Upper lobe of right lung (tissue), 1 donor: ENCODE data around the gene ELAVL1. TPM values are rescaled to one million over a fixed set of nuclear protein-coding genes. Genes with fewer than 3 reads are reported as not detected.

Source experiments
- ATAC-seq: fragments of 200-7000 bp; cut with Tn5 transposase; one replicate; pipeline ENCODE4 v1.9.1; 2020; ENCODE audit warnings: mild to moderate bottlenecking, moderate library complexity
- DNase-seq: peaks from one replicate; pipeline ENCODE4 v3.0.0-alpha.2; 2020
- H3K27ac ChIP-seq: fragments of 200-600 bp; one replicate; pipeline ENCODE4 v1.8.0; 2022
- H3K27me3 ChIP-seq: fragments of 200-600 bp; one replicate; pipeline ENCODE4 v1.8.0; 2022; ENCODE audit warnings: mild to moderate bottlenecking
- H3K36me3 ChIP-seq: fragments of 200-600 bp; one replicate; pipeline ENCODE4 v1.8.0; 2022
- H3K4me1 ChIP-seq: fragments of 200-600 bp; one replicate; pipeline ENCODE4 v1.8.0; 2022
- H3K4me3 ChIP-seq: fragments of 200-600 bp; one replicate; pipeline ENCODE4 v1.8.0; 2022; ENCODE audit warnings: mild to moderate bottlenecking
- H3K9me3 ChIP-seq: fragments of 200-600 bp; one replicate; pipeline ENCODE4 v1.8.0; 2022
- intact Hi-C: fragments of 100-400 bp; cut with DNase I; formaldehyde crosslinking; loops from one replicate; pipeline ENCODE4 v1.11.0; 2022
- total RNA-seq: library from RNA; stranded (reverse); fragmentation: NEBNext Ultra II Directional; extraction: Animal tissue kit (Norgen Biotek cat#: 25700); gene quantifications from one replicate; pipeline ENCODE4 v1.2.1, GENCODE V29; 2021
- TF ChIP-seq, protein P1 (sequence below): fragments of 200-600 bp; IDR thresholded peaks from one replicate; pipeline ENCODE4 v1.8.0; 2022; ENCODE audit warnings: antibody characterized with exemption
- donor health status: DM: no; HTN: yes; CAD: no; lungs with severe emphysema.

The ELAVL1 gene
- total RNA-seq, 1 donor from 2014 or later: 65.9 TPM

DNA sequence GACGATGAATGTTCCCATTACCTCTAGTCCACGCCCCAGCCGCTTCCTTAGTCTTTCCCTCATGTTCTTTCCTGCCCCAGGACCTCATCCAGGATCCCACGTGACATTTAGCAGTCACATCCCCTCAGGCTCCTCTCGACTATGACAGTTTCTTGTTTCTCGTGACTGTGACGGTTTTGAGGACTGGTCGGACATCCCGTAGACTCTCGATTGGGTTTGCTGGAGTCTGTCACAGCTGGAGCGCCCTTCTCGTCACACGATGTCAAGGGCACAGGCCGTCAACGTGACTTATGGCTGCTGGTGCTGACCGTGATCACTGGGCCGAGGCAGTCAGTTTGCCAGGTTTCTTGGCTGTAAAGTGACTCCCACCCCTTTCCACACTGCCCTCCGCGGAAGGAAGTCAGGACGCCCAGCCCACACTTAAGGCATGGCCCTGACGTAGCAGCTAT lies 22.8 kb downstream of the ELAVL1 start:
- peak overlapping the region; percentile 63 for H3K27ac ChIP-seq
- H3K4me3 ChIP-seq: no peak overlapping the region
- peaks cover 60% of the 10 kb centered on the region for H3K36me3 ChIP-seq
- intact Hi-C loops: no loop called here
- TF ChIP-seq, protein P1, sequence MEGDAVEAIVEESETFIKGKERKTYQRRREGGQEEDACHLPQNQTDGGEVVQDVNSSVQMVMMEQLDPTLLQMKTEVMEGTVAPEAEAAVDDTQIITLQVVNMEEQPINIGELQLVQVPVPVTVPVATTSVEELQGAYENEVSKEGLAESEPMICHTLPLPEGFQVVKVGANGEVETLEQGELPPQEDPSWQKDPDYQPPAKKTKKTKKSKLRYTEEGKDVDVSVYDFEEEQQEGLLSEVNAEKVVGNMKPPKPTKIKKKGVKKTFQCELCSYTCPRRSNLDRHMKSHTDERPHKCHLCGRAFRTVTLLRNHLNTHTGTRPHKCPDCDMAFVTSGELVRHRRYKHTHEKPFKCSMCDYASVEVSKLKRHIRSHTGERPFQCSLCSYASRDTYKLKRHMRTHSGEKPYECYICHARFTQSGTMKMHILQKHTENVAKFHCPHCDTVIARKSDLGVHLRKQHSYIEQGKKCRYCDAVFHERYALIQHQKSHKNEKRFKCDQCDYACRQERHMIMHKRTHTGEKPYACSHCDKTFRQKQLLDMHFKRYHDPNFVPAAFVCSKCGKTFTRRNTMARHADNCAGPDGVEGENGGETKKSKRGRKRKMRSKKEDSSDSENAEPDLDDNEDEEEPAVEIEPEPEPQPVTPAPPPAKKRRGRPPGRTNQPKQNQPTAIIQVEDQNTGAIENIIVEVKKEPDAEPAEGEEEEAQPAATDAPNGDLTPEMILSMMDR: no peak
- DNase-seq: no peak
- peaks cover 17% of the 10 kb centered on the region for H3K4me1 ChIP-seq
- ATAC-seq: no peak
- H3K27me3 ChIP-seq: no peaks in the 10 kb centered on the region
- no peaks in the 10 kb centered on the region for H3K9me3 ChIP-seq

DNA sequence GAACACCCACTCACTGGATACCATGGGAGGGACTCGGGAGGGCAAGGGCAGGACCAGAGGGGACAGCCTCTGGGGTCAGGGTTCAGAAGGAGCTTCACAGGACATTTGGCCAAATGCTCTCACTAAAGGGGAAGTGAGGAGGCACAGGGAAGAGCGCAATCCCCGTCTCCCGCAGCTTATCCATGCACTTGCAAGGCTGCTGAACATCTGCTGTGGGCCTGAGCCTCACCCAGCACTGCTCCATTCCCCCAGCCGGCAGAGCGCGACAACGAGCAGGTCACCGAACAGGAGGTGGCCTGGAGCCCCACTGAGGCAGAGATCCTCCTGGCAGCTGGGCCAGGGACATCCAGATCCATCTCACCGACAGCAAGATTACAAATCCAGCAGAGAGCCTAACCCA lies 23.3 kb downstream of the ELAVL1 start:
- Histone ChIP-seq H3K4me3 (no peak overlapping the region), H3K9me3 (no peaks in the 10 kb centered on the region), H3K27ac (peak overlapping the region; percentile 63), H3K36me3 (peaks cover 60% of the 10 kb centered on the region), H3K27me3 (no peaks in the 10 kb centered on the region), H3K4me1 (peaks cover 11% of the 10 kb centered on the region)
- ATAC-seq (no peak), DNase-seq (no peak)
- intact Hi-C loops: no loop called here
- TF ChIP-seq, protein P1: no peak

DNA sequence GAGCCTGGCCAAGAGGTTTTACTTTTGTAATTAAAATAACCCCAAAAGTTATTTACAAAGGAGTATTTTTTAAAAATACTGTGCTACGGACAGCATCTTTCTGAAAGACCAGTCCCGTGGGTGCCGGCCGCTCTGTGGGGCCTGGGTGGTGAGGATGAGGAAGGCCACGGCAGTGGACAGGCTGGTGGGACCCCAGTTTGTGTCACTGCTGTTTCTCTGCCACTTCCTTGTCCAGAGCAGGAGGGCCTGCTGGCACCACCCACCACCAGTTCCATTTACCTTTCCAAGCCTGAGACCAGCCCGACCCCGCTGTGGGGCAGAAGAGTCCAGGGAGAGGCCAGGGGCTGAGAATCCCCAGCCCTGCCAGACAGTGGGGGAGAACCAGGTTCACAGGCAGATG lies 23.8 kb downstream of the ELAVL1 start:
- DNase-seq (no peak), ATAC-seq (no peak)
- TF ChIP-seq, protein P1: no peak
- peak overlapping the region; percentile 63 for H3K27ac ChIP-seq
- no peaks in the 10 kb centered on the region for H3K27me3 ChIP-seq
- peaks cover 60% of the 10 kb centered on the region for H3K36me3 ChIP-seq
- no peak overlapping the region for H3K4me3 ChIP-seq
- H3K4me1 ChIP-seq: peaks cover 7% of the 10 kb centered on the region
- intact Hi-C loops: no loop called here
- H3K9me3 ChIP-seq: no peaks in the 10 kb centered on the region

DNA sequence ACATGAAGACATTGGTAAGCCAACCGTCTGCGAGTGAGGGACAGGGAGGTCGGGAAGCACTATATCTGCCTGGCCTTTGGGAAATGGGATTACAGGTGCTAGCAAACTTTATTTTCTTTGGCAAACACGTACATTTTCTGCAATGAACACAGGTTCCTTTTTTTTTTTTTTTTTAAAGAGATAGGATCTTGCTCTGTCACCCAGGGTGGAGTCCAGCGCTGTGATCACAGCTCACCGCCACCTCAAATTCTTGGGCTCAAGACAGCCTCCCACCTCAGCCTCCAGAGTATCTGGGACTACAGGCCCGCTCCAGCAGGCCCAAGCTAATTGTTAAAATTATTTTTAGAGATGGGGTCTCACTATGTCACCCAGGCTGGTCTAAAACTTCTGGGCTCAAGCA lies 24.2 kb downstream of the ELAVL1 start:
- Histone ChIP-seq H3K4me1 (peaks cover 2% of the 10 kb centered on the region), H3K36me3 (peaks cover 59% of the 10 kb centered on the region), H3K4me3 (no peak overlapping the region), H3K9me3 (no peaks in the 10 kb centered on the region), H3K27ac (no peak overlapping the region), H3K27me3 (no peaks in the 10 kb centered on the region)
- intact Hi-C loops: no loop called here
- no peak for DNase-seq
- TF ChIP-seq, protein P1: no peak
- ATAC-seq: no peak

DNA sequence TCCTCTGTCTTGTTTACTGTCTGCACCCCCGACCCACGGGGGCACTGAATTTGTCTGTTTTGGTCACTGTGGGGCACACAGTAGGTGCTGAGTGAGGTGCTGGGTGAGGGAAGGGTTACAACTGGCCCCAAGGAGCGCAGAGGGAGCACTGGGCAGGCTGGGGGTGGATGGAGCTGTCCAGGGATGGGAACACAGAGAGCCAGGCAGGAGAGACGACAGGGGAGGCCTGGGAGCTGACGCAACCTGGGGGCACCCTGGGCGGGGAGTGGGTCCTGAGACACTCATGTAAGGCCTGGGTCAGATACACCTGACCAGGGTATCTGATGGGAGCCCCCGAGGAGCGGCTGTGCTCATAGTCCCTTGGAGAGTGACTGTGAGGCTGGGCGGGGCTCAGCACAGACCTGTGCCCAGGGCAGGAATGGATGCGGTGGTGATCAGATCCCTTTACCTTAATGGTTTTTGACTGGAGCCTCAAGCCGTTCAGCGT lies 24.8 kb downstream of the ELAVL1 start:
- no peak overlapping the region for H3K4me3 ChIP-seq
- H3K9me3 ChIP-seq: no peaks in the 10 kb centered on the region
- TF ChIP-seq, protein P1: no peak
- intact Hi-C loops: no loop called here
- no peaks in the 10 kb centered on the region for H3K27me3 ChIP-seq
- no peak for ATAC-seq
- peaks cover 54% of the 10 kb centered on the region for H3K36me3 ChIP-seq
- DNase-seq: no peak
- no peak overlapping the region for H3K27ac ChIP-seq
- no peaks in the 10 kb centered on the region for H3K4me1 ChIP-seq

DNA sequence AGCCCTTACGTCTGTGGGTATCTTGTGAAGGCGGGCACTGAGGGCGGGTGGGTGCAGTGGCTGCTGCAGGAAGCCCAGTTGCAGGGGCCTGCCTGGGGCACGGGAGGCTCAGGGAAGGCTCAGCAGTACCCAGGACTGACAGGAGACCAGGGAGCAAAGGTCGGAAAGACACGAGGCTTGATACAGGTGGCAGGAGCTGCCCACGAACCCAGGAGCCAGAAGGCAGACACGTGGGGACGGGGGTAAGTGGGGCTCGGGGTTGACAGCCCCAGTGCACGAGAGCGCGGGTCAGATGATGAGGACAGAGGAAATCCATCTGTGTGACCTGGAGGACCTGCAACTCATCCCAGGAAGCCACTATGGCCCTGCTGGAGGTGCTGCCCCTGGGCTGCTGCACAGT lies 25.3 kb downstream of the ELAVL1 start:
- no peak for DNase-seq
- Histone ChIP-seq H3K27me3 (no peaks in the 10 kb centered on the region), H3K36me3 (peaks cover 57% of the 10 kb centered on the region), H3K4me1 (no peaks in the 10 kb centered on the region), H3K9me3 (no peaks in the 10 kb centered on the region), H3K4me3 (no peak overlapping the region), H3K27ac (no peak overlapping the region)
- intact Hi-C loops: no loop called here
- ATAC-seq: no peak
- TF ChIP-seq, protein P1: no peak
